Uterus (tissue), 2 donors: ENCODE results near the gene AGBL4.

Source experiments
- CTCF ChIP-seq, 4 experiments: fragments of 200-600 bp in 2 of 4; fragments of 450-650 bp in 2 of 4; sonication (generic) in 2 of 4; IDR thresholded peaks; one replicate each; pipeline ENCODE4 v1.5.1; 2016 to 2019; ENCODE audit warnings: antibody characterized with exemption in 4 of 4, mild to moderate bottlenecking in 2 of 4, moderate library complexity in 1 of 4
- POLR2A ChIP-seq, 2 donors: fragments of 450-650 bp; IDR thresholded peaks; one replicate each; pipeline ENCODE4 v1.6.1; 2016; ENCODE audit warnings: antibody characterized with exemption in 2 of 2, mild to moderate bottlenecking in 1 of 2, moderate library complexity in 1 of 2

DNA sequence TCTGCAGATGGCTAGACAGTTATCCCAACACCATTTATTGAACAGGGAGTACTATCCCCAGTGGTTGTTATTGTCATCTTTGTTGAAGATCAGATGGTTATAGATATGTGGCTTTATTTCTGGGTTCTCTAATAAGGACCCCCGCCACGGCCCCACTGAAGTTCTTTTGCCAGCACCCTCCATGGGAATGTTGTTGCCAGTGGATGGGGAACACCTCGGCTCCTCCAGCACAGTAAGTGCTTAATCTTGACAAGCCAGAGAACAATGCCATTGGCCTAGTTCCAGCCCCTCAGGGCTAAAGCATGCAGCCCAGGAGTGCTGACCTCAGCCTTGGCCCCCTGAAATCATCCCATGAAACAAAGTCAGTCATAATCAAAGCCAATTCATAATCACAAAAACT lies 337.6 kb downstream of the AGBL4 start:
- TF ChIP-seq CTCF (IDR thresholded peaks at IDR 0.05) (no peak), POLR2A (IDR thresholded peaks at IDR 0.05) (no peak)
